Measurements from ENCODE around the gene MAN2A1. TPM values are rescaled to one million over a fixed set of nuclear protein-coding genes. Genes with fewer than 3 reads are reported as not detected.

MAN2A1 gene
- total RNA-seq, 2 donors from 2014 or later, result 81.2 to 104 TPM

DNA sequence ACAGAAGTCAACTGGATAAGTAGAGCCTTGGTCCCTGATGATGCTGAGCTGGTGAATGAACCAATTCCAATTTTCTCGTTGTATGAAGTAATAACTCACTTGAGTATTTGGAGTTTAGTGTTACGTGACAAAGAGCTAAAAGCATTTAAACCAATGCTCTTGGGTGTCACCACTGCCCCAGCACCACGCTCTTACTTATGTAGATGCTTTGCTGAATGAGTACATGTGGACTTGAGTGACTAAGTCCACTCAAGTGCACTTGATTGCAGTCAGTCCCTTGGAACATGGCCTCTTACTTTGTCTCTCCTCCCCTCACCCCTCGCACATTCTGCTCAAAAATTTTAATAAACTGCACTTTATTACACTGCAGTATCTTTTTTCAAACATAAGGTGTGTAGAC lies 184.0 kb downstream of the MAN2A1 start:
- Histone ChIP-seq H3K9me3 (no peaks in the 10 kb centered on the region), H3K27ac (no peak overlapping the region)
- intact Hi-C loops (cut with DNase I), result no loop called here

DNA sequence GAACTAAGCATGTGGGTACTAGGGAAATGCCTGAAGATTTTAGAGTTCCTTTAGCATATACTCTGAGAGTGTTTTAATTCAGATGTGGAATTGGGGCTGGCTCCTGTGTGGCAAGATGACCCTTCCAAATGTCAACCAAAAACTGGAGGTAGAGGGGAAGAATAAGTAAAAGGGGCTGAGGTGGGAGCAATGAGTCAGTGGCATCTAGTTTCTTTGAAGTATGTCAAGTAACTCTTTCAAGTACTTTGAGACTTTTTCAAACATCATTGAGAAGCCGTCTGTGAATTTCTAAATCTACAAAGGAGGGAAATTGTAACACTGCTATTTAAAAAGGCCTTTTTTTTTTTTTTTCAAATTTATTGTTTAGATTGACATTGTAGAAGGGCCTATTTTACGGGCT lies 184.4 kb downstream of the MAN2A1 start:
- TF ChIP-seq, protein P1, sequence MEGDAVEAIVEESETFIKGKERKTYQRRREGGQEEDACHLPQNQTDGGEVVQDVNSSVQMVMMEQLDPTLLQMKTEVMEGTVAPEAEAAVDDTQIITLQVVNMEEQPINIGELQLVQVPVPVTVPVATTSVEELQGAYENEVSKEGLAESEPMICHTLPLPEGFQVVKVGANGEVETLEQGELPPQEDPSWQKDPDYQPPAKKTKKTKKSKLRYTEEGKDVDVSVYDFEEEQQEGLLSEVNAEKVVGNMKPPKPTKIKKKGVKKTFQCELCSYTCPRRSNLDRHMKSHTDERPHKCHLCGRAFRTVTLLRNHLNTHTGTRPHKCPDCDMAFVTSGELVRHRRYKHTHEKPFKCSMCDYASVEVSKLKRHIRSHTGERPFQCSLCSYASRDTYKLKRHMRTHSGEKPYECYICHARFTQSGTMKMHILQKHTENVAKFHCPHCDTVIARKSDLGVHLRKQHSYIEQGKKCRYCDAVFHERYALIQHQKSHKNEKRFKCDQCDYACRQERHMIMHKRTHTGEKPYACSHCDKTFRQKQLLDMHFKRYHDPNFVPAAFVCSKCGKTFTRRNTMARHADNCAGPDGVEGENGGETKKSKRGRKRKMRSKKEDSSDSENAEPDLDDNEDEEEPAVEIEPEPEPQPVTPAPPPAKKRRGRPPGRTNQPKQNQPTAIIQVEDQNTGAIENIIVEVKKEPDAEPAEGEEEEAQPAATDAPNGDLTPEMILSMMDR (IDR thresholded peaks at IDR 0.05), result no peak
- intact Hi-C loops (cut with DNase I), result no loop called here
- Histone ChIP-seq H3K4me1 (no peaks in the 10 kb centered on the region), H3K36me3 (no peaks in the 10 kb centered on the region), H3K27me3 (no peaks in the 10 kb centered on the region), H3K9ac (ENCODE audit: low read depth in 2 of 2, low read length in 2 of 2) (no peak overlapping the region), H3K27ac (no peak overlapping the region), H3K4me3 (no peak overlapping the region), H3K9me3 (no peaks in the 10 kb centered on the region)
- DNase-seq, result no peak

More for the DNA sequence above, 184.0 kb downstream of the MAN2A1 start:
- H3K27me3 ChIP-seq, result no peaks in the 10 kb centered on the region
- H3K4me3 ChIP-seq, result no peak overlapping the region
- TF ChIP-seq, protein P1 (IDR thresholded peaks at IDR 0.05), result no peak
- H3K36me3 ChIP-seq, result no peaks in the 10 kb centered on the region
- no peak overlapping the region for H3K9ac ChIP-seq (ENCODE audit: low read depth in 2 of 2, low read length in 2 of 2)
- no peak for DNase-seq
- H3K4me1 ChIP-seq, result no peaks in the 10 kb centered on the region

DNA sequence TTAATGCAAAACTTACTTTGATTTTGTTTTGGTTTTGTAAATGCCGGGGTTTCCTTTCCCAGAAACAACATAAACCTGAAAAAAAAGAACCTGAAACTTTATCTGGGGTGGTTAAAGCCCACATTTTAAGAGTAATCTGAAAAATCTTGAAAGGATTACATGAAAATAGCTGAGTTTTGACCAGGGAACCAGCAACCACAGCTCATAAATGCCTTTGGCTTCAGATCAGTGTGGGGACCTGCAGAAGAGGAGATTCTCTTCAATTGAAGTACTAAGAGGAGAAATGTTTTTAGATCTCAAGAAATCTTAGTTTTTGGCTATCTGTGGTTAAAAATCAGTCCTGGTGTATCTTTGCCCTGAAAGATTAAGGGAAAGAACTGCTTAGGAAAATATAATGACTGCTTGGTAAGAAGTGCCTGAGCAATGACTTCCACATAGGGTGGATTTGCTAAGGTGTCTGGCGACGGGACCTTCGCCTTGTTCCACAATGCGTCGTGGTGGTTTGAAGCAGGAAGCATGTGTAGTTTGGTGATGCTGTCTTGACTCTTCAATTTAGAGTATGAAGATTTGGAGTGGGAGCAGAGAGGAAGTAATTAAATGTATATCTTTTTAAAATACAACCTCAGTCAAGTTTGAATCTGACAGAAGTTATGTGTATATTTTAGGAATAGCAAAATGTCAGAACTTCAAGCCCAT lies 186.5 kb downstream of the MAN2A1 start:
- H3K27me3 ChIP-seq, result no peaks in the 10 kb centered on the region
- H3K9ac ChIP-seq (ENCODE audit: low read depth in 2 of 2, low read length in 2 of 2), result no peak overlapping the region
- intact Hi-C loops (cut with DNase I), result no loop called here
- no peak overlapping the region for H3K27ac ChIP-seq
- H3K36me3 ChIP-seq, result no peaks in the 10 kb centered on the region
- H3K9me3 ChIP-seq, result no peaks in the 10 kb centered on the region
- H3K4me3 ChIP-seq, result no peak overlapping the region
- no peaks in the 10 kb centered on the region for H3K4me1 ChIP-seq
- TF ChIP-seq, protein P1 (IDR thresholded peaks at IDR 0.05), result no peak
- DNase-seq, result no peak

DNA sequence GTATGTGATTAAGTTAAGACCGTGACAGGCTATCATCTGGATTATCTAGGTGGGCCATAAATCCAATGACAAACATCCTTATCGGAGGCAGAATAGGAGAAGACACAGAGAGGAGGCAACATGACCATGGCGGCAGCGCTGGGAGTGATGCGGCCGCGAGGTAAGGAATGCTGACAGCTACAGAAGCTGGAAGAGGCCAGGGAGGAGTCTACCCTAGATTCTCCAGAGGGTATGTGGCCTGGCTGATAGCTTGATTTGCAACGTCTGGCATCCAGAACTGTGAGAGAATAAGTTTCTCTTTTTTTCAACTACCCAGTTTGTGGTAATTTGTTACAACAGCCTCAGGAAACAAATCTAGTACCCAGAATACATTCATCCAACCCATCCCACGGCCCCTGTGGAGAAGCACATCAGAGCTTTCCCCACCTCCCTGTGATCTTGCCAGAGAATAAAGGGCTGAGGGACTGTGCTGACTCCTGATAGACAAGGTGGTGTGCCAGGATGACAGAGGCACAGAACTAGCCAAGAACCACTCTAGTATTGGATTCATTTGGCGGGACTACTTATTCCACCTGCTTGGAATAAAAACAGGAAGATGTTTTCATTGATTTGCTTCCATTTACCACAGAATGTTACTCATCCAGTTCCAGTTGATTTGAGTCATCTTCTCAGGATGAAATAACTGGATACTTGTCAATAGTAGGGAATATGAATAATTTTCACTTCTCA lies 187.4 kb downstream of the MAN2A1 start:
- intact Hi-C loops (cut with DNase I), result no loop called here
- no peak for DNase-seq

DNA sequence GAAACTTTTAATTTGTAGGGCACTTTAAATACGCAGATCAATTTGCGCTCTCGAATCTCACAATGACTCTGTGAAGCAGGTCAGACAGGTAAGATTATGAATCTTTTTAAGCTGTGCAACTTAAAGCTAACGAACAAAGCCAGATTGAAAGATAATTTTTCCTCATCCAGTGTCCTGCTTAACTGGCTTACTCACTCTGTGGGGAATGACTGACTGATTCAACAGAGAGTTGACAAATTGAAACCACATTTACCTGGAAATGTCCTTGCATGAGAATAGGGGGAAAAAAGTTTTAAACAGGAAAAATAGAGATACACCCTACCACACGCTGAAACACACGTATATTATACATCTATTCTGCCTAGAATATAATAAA lies 187.9 kb downstream of the MAN2A1 start:
- intact Hi-C loops (cut with DNase I), result no loop called here
- no peaks in the 10 kb centered on the region for H3K4me1 ChIP-seq
- TF ChIP-seq, protein P1 (IDR thresholded peaks at IDR 0.05), result no peak
- H3K36me3 ChIP-seq, result no peaks in the 10 kb centered on the region
- no peaks in the 10 kb centered on the region for H3K9me3 ChIP-seq
- H3K9ac ChIP-seq (ENCODE audit: low read depth in 2 of 2, low read length in 2 of 2), result no peak overlapping the region
- H3K27ac ChIP-seq, result no peak overlapping the region
- DNase-seq, result no peak
- no peaks in the 10 kb centered on the region for H3K27me3 ChIP-seq
- no peak overlapping the region for H3K4me3 ChIP-seq

More for the DNA sequence above, 187.4 kb downstream of the MAN2A1 start:
- Histone ChIP-seq H3K4me3 (no peak overlapping the region), H3K36me3 (no peaks in the 10 kb centered on the region), H3K27me3 (no peaks in the 10 kb centered on the region), H3K9me3 (no peaks in the 10 kb centered on the region), H3K9ac (ENCODE audit: low read depth in 2 of 2, low read length in 2 of 2) (no peak overlapping the region), H3K27ac (no peak overlapping the region), H3K4me1 (no peaks in the 10 kb centered on the region)
- TF ChIP-seq, protein P1 (IDR thresholded peaks at IDR 0.05), result no peak

All from colonic mucosa (tissue), 4 donors.